GM18519 (cell line): ENCODE measurements around the gene MED15.

Experiments used
- ATAC-seq: cut with Tn5 transposase; IDR thresholded peaks from one replicate; pipeline ENCODE4 v1.9.1; 2021; ENCODE audit warnings: mild to moderate bottlenecking, moderate library complexity; ENCODE audit not compliant: unreplicated experiment, low FRiP score

The MED15 gene

DNA sequence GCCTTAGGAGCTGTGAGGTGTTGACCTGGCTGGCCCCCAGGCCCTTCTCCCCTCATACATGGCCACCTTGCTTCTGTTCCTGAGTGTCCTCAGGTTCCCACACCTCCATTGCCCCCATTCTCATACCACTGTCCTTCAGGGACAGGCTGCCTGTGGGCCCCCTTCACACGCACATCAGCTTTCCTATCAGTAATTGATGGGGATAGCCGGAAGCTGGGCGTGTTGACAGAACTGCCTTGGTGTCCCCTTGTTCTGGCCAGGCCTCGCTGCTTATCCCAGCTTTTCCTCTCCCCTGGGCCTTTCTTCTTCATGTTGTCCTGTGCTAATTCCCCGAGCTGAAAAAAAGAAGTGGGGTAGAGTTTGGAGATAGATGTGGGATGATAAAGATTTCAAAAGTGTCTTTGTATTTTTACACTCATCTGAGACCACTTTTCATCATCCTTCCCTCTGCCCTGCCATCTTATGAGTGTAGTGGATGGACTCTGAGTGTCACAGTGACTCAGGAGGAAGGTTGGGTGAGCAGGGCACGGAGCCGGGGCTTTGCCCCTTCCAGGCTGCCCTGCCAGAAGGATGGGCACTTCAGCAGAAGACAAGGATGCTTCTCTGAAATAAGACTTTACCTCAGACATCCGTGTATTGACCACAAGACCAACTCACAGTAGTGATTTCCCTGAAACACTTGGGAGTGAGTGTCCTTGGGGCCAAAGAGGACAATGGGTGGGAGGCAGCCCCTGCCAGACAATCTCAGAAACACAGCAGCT is 42.8 kb downstream of the MED15 start:
- ATAC-seq: no peak

DNA sequence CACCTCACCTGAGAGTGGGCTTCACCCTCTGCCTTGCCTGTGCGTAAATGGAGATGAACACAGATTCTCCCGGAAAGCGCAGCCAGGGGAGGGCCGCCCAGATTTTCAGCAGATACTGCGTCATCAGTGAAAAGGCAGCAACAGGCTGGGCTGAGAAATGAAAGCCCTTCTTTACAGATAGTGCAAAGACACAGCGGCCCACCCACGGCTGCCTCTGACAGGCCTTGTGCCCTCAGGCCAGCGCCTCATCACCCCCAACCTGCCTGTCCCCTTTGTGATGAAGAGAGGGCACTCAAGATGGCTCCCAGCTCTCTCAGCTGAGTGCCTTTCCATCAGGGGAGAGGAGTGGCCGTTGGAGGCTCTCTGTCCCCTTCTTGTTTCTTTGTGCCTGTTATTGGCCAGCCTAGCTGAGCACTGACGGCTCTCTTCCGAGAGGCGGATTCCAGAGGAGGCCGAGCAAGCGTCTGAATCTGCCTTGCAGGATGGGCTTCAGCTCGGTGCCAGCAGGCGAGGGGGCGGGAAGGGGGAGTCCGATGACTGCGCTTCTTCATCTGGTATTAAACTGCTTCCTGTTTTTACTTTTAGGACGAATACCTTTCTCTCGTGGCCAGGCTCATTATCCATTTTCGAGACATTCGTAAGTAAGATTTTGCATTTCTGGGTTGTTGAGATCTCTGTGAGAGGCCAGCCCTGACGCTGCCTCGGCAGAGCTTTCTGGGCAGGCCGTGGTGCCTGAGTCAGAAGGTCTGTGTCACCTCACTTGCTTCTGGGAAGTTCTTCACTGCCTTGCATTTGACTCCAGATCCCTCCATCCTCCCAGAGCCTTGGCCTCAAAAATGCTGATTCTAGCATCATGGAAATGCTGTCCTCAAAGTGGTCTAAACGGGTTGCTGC is 43.7 kb downstream of the MED15 start:
- ATAC-seq: no peak

DNA sequence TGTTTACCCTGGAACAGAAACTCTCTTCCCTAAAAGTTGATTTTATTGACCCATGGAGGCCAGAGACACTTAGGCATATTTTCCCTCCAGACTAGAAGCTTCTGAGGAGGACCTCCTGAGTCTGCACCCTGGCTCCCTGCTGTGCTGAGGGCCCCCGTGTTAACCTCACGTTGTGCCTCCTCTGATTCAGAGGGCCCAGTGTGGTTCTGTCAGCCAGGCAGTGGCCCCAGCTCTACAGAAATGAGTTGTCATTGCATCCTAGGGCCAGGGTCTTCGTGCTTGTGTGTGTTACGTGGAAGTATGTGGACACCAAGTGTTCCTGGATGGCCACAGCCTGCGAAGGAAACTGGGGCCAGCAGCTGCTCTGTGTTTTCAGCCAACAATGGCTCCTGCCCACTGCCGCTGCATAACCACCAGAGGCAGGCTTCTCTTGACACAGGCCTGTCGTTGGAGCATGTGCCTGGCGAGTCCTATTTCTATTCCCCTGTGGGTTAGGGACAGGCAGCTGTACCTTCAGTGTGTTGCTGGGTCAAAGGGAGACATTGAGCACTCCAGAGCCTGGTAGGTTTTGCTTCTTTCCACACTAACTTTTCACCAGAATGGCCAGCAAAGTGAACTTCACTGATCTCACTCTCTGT is 44.5 kb downstream of the MED15 start:
- no peak for ATAC-seq

DNA sequence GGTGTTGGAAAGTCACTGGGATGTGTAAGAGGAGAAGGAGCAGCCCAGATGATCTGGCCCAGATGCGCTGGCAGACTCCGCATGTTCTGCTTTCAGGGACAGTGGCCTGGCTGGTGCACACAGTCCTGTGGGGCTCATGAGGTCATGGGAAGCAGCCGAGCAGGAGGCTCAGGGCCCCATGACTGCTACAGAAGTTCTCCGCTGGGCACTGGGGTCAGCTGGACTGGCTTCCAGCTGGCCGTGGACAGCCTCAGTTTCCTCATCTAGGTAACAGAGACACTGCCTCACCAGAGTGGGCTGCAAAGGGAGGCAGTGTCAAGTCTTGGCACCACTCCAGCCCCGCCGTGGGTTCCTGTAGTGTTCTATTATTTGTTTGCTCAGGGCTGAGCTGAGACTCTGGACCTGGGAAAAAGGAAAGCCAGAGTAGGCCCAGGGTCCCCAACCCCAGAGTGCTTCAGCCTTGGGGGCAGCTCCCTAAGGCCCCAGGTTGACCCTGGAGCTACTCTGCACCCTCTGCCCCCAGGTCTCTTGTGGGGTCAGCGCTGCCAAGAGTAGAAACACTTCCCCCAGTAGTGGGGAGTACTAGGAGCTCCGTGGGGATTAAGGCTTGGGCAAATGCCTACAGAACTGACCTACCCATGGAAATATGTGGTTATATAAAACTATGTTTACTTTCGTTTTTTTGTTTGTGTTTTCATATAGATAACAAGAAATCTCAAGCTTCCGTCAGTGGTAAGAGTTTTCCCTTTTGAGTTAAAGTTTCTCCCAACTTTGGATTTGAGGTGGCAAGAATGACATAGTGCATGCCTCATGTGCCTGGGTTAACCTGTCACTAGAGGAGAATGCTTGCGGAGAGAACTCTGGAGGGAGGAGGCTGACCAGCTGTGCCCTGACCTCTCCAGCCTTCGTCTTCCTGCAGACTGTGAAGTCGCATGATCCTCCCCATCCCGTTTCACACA is 45.3 kb downstream of the MED15 start:
- no peak for ATAC-seq

DNA sequence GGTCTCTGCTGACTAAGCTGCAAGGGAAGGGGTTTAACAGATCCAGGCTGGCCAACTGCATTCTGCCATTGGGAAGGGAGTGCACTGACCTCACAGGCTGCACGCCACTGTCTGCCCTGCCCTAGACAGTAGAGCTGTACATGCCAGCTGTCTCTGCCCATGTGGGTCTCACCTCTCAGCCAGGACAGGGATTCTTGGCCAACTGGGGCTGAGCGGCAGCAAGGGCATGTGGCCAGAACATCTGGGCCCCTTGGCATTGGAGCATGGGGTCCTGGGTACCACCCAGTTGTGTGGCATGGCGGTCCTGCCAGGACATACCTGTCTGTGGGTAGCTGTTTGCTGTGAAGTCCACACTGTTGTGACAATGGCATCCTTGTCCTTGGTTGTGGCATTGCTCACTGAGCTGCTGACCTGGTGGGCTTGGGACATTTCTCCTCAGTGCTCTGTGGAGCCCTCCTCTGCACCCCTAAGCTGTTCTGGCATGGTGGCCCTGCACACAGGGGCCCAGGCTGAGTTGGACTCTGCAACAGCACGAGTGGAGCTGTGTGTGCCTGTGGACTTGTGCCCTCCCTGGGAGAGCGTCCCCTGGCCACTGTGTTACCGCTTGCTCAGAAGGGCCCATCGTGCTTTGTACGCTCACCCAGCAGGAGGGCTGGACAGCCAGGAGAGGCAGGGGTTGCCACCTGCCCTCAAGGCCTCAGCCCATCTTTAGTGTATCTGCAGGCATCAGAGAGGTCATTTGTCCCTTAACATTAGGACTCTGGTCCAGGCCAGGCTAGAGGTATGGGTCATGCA is 46.7 kb downstream of the MED15 start:
- no peak for ATAC-seq

DNA sequence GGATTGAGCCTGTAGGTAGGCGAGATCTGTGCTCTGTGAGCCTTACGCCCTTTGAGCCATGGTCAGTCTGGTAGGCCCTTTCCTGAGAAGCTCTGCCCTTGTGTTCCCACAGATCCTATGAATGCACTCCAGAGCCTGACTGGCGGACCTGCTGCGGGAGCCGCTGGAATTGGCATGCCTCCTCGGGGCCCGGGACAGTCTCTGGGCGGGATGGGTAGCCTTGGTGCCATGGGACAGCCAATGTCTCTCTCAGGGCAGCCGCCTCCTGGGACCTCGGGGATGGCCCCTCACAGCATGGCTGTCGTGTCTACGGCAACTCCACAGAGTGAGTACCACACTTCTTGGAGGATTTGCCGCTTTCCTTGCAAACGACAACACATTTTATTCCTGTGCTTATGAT is 47.4 kb downstream of the MED15 start:
- no peak for ATAC-seq

DNA sequence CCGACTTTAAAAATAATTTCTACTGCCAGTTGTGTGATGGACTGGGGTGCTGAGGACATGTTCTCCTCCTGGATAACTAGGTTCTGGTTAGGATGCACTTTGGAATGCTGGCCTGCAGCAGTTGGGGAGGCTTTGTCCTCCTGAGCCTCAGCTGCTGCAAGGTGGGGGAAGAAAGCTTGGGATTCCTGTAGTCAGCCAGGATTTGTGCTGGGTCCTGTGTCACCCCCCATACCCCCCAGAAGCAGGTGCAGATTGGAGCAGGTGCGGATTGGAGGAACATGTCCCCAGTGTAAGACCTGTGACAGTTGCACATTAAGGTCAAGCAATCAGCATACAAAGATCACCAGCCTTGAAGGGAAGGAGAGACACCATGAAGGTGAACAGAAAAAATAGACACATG is 51.1 kb downstream of the MED15 start:
- no peak for ATAC-seq

DNA sequence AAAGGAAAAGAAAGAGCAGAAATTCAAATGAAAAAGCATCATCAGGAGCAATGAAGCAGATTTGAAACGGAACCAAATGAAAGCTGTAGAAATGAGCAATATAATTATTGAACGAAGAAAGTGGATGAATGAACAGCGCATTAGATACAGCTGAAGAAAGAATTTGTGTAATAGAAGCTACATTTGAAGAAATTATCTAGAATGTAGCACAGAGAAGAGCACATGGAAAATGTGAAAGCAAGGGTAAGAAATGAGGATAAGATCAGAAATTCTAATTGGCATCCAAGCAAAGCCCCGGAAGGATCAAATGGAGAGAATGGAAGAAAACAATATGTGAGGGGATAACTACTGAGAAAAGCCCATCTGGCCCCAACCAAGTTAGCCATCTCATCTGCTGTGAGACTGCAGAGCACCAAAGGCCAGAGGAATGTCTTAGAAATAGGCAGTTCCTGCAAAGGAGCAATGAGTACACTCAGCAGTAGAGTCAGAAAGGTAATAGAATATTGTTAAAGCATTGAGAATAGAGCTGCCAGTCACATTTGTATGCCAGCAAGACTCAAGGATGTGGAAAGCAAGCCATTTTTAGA is 51.9 kb downstream of the MED15 start:
- no peak for ATAC-seq

DNA sequence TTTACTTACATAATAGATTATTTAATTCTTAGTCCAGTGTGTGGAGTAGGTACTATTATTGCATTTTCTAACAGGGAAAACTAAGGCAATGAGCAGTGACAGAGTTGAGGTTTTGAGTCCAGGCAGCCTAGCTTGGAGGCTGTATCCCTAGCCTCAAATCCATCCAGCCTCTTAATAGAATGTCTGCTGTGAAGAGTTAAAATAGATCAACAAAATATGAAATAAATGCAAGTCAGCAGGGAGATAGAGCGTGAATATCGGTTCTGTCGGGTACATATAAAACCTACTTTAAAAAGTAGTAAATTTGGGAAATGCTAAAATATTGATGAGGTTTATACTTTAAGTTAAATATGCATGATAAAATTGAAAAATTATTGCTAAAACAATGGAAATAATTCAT is 53.3 kb downstream of the MED15 start:
- ATAC-seq: no peak

DNA sequence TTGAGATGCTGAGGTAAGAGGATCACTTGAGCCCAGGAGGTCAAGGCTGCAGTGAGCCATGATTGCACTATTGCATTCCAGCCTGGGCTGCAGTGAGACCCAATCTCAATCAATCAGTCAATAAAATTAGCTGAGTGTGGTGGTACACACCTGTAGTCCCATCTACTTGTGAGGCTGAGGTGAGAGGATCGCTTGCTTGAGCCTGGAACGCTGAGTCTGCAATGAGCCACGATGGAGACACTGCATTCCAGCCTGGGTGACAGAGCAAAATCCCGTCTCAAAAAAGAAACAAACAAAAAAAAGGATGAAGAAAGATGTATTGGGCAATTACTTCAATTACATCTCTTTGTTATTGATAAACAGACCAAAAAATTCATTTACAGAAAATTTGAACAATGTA is 54.5 kb downstream of the MED15 start:
- ATAC-seq: no peak

DNA sequence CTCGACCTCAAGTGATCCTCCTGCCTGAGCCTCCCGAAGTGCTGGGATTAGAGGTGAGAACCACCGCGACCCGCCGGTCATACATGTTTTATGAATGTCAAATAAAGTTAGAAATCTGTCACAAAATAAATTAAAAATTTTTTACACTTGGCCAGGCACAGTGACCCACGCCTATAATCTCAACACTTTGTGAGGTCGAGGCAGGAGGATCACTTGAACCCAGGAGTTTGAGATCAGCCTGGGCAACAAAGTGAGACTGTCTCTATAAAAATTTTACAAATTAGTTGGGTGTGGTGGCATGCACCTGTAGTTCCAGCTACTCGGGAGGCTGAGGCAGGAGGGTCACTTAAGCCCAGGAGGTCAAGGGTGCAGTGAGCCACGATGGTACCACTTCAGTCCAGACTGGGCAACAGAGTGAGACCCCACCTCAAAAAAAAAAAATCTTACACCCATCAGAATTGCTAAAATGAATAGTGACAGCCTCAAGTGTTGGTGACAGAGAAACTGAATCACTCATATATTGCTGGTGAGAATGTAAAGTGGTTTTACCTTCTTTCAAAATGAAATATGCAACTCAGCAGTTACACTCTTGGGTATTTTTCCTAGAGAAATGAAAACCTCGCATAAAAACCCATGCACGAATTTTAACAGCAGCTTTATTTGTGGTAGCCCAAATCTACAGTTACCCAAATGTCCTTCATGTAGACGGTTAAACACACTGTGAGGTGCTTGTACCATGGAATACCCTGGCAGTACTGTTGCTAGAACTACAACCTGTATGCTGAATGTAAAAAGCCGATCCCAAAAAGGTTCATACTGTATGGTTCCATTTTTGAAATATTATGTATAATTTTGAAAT is 55.4 kb downstream of the MED15 start:
- no peak for ATAC-seq

DNA sequence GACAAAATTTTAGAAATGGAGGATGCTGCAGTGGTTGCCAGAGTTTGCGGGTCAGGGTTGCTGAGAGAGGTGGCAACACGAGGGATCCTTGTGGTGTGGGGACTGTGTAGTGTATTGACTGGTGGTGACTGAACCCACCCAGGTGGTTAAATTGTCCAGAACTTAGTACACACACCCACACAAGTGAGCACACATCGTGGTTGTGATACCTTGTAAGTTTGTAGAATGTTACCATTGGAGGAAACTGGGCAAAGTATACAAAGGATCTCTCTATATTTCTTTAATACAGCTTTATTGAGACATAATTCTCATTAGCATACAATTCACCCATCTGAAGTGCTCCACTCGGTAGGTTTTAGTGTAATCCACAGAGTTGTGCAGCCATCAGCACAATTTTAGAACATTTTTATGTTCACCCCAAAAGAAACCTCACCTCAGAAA is 56.1 kb downstream of the MED15 start:
- ATAC-seq: no peak

DNA sequence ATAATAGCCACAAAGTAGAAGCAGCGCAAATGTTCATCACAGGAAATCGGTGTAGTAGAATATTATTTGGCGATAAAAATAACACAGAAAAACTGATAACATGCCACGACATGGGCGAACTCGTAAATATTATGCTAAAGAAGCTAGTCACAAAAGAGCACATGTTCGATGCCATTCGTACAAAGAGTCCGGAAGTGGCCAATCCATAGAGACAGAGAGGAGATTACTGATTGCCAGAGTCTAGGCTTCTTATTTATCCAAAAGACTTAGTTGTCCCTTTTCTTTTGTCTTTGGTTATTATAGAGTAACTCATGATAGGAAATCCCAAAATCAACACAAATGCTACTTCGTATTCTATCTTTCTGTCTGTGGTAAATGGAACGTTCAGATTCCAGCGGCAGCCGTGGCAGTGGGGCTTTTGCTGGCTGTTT is 56.5 kb downstream of the MED15 start:
- no peak for ATAC-seq

DNA sequence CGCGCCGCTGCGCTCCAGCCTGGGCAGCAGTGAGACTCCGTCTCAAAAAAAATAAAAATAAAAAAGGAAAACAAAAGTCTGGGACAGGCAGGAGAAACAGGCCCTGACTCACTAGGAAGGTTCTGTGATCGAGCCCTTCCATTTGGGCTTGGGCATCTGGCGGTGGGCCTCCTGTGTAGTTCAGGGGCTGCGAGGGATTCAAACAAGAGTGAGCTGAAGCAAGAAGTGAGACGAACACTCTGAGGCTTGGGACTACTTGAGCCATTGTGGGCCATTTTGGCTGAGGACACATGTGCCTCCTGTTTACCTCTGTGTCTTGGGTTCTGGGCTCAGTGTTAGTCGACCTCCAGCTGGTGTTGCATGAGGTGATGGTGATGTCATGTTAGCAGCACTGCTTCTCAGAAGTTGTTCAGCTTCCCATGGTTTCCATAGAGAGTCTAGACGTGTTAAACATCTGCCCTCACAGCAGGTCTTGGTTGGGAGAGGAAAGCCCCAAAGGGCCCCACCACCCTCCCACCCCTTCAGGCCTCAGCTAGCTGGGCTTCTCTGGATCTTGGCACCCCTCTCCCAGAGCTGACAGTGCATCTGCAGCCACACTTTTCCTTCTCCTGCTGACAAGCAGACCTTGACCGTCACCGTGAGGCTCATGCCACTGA is 57.8 kb downstream of the MED15 start:
- ATAC-seq: no peak

DNA sequence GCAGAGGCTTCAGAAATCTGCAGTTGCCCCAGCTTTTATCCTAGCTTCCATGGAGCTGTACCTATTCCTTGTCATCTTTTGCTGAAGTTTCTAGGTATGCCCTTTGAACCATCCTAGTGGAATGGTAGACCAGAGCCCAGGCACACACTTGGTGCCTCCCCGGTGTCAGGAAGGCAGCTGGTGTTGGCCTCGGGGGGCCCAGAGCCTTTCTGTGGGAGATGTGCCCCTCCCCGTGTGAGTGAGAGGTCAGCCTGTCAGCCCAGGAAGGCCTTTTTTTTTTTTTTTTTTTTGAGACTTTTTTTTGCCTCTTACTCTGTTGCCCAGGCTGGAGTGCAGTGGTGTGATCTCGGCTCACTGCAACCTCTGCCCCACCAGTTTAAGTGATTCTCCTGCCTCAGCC is 58.4 kb downstream of the MED15 start:
- ATAC-seq: no peak

DNA sequence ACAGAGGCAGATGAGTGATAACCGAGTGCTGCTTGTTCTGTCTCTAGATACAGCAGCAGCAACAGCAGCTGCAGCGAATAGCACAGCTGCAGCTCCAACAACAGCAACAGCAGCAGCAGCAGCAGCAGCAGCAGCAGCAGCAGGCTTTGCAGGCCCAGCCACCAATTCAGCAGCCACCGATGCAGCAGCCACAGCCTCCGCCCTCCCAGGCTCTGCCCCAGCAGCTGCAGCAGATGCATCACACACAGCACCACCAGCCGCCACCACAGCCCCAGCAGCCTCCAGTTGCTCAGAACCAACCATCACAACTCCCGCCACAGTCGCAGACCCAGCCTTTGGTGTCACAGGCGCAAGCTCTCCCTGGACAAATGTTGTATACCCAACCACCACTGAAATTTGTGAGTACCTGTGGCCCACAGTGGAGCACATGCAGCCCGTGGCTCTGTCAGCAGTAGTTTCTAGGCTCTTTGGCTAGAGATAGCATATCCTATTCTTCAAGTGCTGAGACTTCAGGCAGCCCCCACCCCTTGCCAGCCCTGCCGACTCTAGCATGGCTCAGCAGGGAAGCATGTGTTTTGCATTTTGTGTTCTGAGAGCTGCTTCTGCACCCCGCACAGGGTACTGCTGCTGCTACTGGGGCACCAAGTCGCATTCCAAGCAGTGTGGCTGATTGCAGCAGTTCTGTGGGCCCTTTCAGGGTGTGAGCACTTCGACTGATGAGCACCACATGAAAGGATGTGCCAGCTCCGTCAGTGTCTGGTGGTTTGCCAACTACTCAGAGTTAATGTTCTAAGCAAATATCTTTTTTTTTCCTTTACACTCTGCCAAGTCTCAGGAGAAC is 59.2 kb downstream of the MED15 start:
- no peak for ATAC-seq

DNA sequence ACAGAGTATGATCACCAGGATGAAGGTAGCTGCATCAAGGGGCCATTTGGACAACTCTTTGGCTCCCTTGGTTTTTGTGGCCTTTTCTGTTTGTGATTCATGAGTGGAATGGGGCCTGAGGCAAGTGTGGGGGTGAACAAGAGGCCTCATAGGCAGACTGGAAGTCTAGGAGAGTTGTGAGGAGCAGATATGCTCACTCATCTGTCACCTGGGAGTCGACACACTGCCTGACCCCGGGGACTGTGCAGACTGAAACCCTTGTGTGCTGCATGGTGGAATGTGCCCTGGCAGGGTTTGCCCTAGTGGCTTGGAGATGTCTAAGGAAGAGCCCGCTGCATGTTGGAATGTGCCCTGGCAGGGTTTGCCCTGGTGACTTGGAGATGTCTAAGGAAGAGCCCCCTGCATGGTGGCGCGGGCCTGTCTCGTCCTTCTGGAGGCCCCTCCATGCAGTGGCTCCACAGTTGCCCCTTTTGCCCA is 60.0 kb downstream of the MED15 start:
- ATAC-seq: no peak
